ENCODE results near the gene ARRDC1.
"Not testable (repeated sequence)": the region's sequence is repeated elsewhere in the genome, so short reads cannot be mapped to it uniquely, and the experiment has no call there.

Gene ARRDC1

GRCh38 chr9:137611623-137612609 is 6.4 kb downstream of the ARRDC1 start:
- peak overlapping the region in 20 of 21 experiments; percentile 51 to 87 (median 78) for H3K27ac ChIP-seq

GRCh38 chr9:137612741-137613142 is 7.3 kb downstream of the ARRDC1 start:
- H3K27ac ChIP-seq, result peak overlapping the region in 20 of 21 experiments; percentile 50 to 87 (median 78)

More at GRCh38 chr9:137611623-137612609, 6.4 kb downstream of the ARRDC1 start:
- H3K4me3 ChIP-seq, result peak overlapping the region in 1 of 7 experiments; percentile 3

GRCh38 chr9:137613259-137613658 is 7.8 kb downstream of the ARRDC1 start:
- H3K4me3 ChIP-seq, result no peak overlapping the region
- peak overlapping the region in 19 of 21 experiments; percentile 50 to 87 (median 79) for H3K27ac ChIP-seq

More at GRCh38 chr9:137612741-137613142, 7.3 kb downstream of the ARRDC1 start:
- peak overlapping the region in 1 of 7 experiments; percentile 3 for H3K4me3 ChIP-seq

- H3K27ac ChIP-seq, result peak overlapping the region in 3 of 21 experiments; percentile 78 to 85 (median 82)
- no peak overlapping the region for H3K4me3 ChIP-seq
Observed at GRCh38 chr9:137613738-137614523, 8.4 kb downstream of the ARRDC1 start.

- Histone ChIP-seq H3K4me3 (no peak overlapping the region), H3K27ac (peak overlapping the region in 8 of 21 experiments; percentile 3 to 78 (median 37))
Observed at GRCh38 chr9:137614631-137615386, 9.3 kb downstream of the ARRDC1 start.

GRCh38 chr9:137615387-137615871 is 9.9 kb downstream of the ARRDC1 start:
- no peak overlapping the region for H3K4me3 ChIP-seq
- H3K27ac ChIP-seq, result peak overlapping the region in 8 of 21 experiments; percentile 3 to 64 (median 37)

GRCh38 chr9:137618105-137619067 is 12.9 kb downstream of the ARRDC1 start, which contains the start of gene EHMT1:
TSS of gene EHMT1 (plus strand) at chr9:137619005. CDS start at chr9:137619029, 24 bp downstream.
- peak within 1 kb of the TSS; percentile 75 to 92 (median 82) for H3K4me3 ChIP-seq
- peak within 1 kb of the TSS; percentile 60 to 98 (median 94) for H3K27ac ChIP-seq

GRCh38 chr9:137619240-137620047 is 14.0 kb downstream of the ARRDC1 start:
- Histone ChIP-seq H3K4me3 (peak overlapping the region; percentile 48 to 78 (median 71)), H3K27ac (peak overlapping the region in 20 of 21 experiments; percentile 47 to 92 (median 84))

- Histone ChIP-seq H3K4me3 (peak overlapping the region in 6 of 7 experiments; percentile 48 to 77 (median 67)), H3K27ac (peak overlapping the region in 17 of 21 experiments; percentile 47 to 92 (median 86))
Observed at GRCh38 chr9:137620048-137620405, 14.5 kb downstream of the ARRDC1 start.

GRCh38 chr9:137620581-137620980 is 15.1 kb downstream of the ARRDC1 start:
- Histone ChIP-seq H3K27ac (peak overlapping the region in 5 of 21 experiments; percentile 11 to 92 (median 82)), H3K4me3 (no peak overlapping the region)

GRCh38 chr9:137621131-137621757 is 15.8 kb downstream of the ARRDC1 start:
- no peak overlapping the region for H3K4me3 ChIP-seq
- H3K27ac ChIP-seq, result peak overlapping the region in 1 of 21 experiments; percentile 92

GRCh38 chr9:137622211-137622610 is 16.7 kb downstream of the ARRDC1 start:
- peak overlapping the region in 1 of 21 experiments; percentile 5 for H3K27ac ChIP-seq
- H3K4me3 ChIP-seq, result not testable (repeated sequence)

GRCh38 chr9:137626464-137626863 is 21.0 kb downstream of the ARRDC1 start:
- no peak overlapping the region for H3K27ac ChIP-seq

GRCh38 chr9:137627406-137627805 is 21.9 kb downstream of the ARRDC1 start:
- H3K27ac ChIP-seq, H3K4me3 ChIP-seq: not testable (repeated sequence)

More at GRCh38 chr9:137626464-137626863, 21.0 kb downstream of the ARRDC1 start:
- no peak overlapping the region for H3K4me3 ChIP-seq

- peak overlapping the region in 2 of 21 experiments; percentile 34 to 39 for H3K27ac ChIP-seq
- no peak overlapping the region for H3K4me3 ChIP-seq
Observed at GRCh38 chr9:137630126-137630525, 24.6 kb downstream of the ARRDC1 start.

GRCh38 chr9:137630679-137631078 is 25.2 kb downstream of the ARRDC1 start:
- H3K27ac ChIP-seq, result peak overlapping the region in 3 of 21 experiments; percentile 29 to 39 (median 34)

More at GRCh38 chr9:137630679-137631078, 25.2 kb downstream of the ARRDC1 start:
- H3K4me3 ChIP-seq, result no peak overlapping the region

Data from skin epidermis (tissue), 12 donors.